ENCODE data around the gene SCAF8. TPM values are rescaled to one million over a fixed set of nuclear protein-coding genes. Genes with fewer than 3 reads are reported as not detected.

Gene SCAF8
- total RNA-seq, 1 donor from 2014 or later = 46.1 TPM

GRCh38 chr6:154745243-154745642, 12.0 kb downstream of the SCAF8 start:
- Mint-ChIP-seq H3K27me3 (ENCODE audit: unreplicated experiment) (no peaks in the 10 kb centered on the region), H3K36me3 (ENCODE audit: unreplicated experiment) (no peaks in the 10 kb centered on the region), H3K27ac (ENCODE audit: unreplicated experiment) (no peak overlapping the region), H3K4me1 (ENCODE audit: unreplicated experiment) (peaks cover 39% of the 10 kb centered on the region), H3K4me3 (ENCODE audit: unreplicated experiment) (no peak overlapping the region), H3K9me3 (ENCODE audit: unreplicated experiment) (no peaks in the 10 kb centered on the region)
- no peak for TF ChIP-seq CTCF (IDR thresholded peaks at IDR 0.05)
- DNase-seq (ENCODE audit: extremely low spot score, unreplicated experiment) = no peak

- no peak for DNase-seq (ENCODE audit: extremely low spot score, unreplicated experiment)
- Mint-ChIP-seq H3K4me3 (ENCODE audit: unreplicated experiment) (no peak overlapping the region), H3K27ac (ENCODE audit: unreplicated experiment) (no peak overlapping the region), H3K9me3 (ENCODE audit: unreplicated experiment) (no peaks in the 10 kb centered on the region), H3K27me3 (ENCODE audit: unreplicated experiment) (no peaks in the 10 kb centered on the region), H3K36me3 (ENCODE audit: unreplicated experiment) (peaks cover 2% of the 10 kb centered on the region), H3K4me1 (ENCODE audit: unreplicated experiment) (peaks cover 25% of the 10 kb centered on the region)
- TF ChIP-seq CTCF (IDR thresholded peaks at IDR 0.05) = no peak
Observed at GRCh38 chr6:154749341-154749740, 16.1 kb downstream of the SCAF8 start.

- Mint-ChIP-seq H3K4me1 (ENCODE audit: unreplicated experiment) (peaks cover 23% of the 10 kb centered on the region), H3K36me3 (ENCODE audit: unreplicated experiment) (peaks cover 2% of the 10 kb centered on the region), H3K27ac (ENCODE audit: unreplicated experiment) (no peak overlapping the region), H3K27me3 (ENCODE audit: unreplicated experiment) (no peaks in the 10 kb centered on the region), H3K4me3 (ENCODE audit: unreplicated experiment) (no peak overlapping the region), H3K9me3 (ENCODE audit: unreplicated experiment) (no peaks in the 10 kb centered on the region)
- no peak for DNase-seq (ENCODE audit: extremely low spot score, unreplicated experiment)
- no peak for TF ChIP-seq CTCF (IDR thresholded peaks at IDR 0.05)
Observed at GRCh38 chr6:154751011-154751800, 18.0 kb downstream of the SCAF8 start.

GRCh38 chr6:154752022-154752421, 18.8 kb downstream of the SCAF8 start:
- no peak overlapping the region for H3K27ac Mint-ChIP-seq (ENCODE audit: unreplicated experiment)
- no peak overlapping the region for H3K4me3 Mint-ChIP-seq (ENCODE audit: unreplicated experiment)
- H3K27me3 Mint-ChIP-seq (ENCODE audit: unreplicated experiment) = no peaks in the 10 kb centered on the region
- no peak for DNase-seq (ENCODE audit: extremely low spot score, unreplicated experiment)
- peaks cover 2% of the 10 kb centered on the region for H3K36me3 Mint-ChIP-seq (ENCODE audit: unreplicated experiment)
- peaks cover 23% of the 10 kb centered on the region for H3K4me1 Mint-ChIP-seq (ENCODE audit: unreplicated experiment)
- no peak for TF ChIP-seq CTCF (IDR thresholded peaks at IDR 0.05)
- H3K9me3 Mint-ChIP-seq (ENCODE audit: unreplicated experiment) = no peaks in the 10 kb centered on the region

GRCh38 chr6:154754152-154754551, 20.9 kb downstream of the SCAF8 start:
- no peak for DNase-seq (ENCODE audit: extremely low spot score, unreplicated experiment)
- Mint-ChIP-seq H3K27ac (ENCODE audit: unreplicated experiment) (no peak overlapping the region), H3K27me3 (ENCODE audit: unreplicated experiment) (no peaks in the 10 kb centered on the region), H3K4me3 (ENCODE audit: unreplicated experiment) (no peak overlapping the region), H3K36me3 (ENCODE audit: unreplicated experiment) (peaks cover 3% of the 10 kb centered on the region), H3K9me3 (ENCODE audit: unreplicated experiment) (no peaks in the 10 kb centered on the region), H3K4me1 (ENCODE audit: unreplicated experiment) (peaks cover 36% of the 10 kb centered on the region)
- no peak for TF ChIP-seq CTCF (IDR thresholded peaks at IDR 0.05)

All from osteocyte (in vitro differentiated cells).